IMR-90 (cell line): ENCODE data around the gene SHOX. TPM values are rescaled to one million over a fixed set of nuclear protein-coding genes. Genes with fewer than 3 reads are reported as not detected.

Source experiments
- ATAC-seq: fragments of 200-7000 bp; cut with Tn5 transposase; 2 replicates; pipeline ENCODE4 v1.9.1; 2020; ENCODE audit warnings: low read depth, mild to moderate bottlenecking, moderate library complexity
- BruUV-seq: library from RNA; stranded (reverse); fragments of 400-500 nt; replicated peaks from 2 replicates; lab custom pipeline; 2021; lab: Mats Ljungman, UMichigan
- CTCF ChIA-PET: fragments of 300-600 bp; formaldehyde crosslinking; extraction: SDS; loops from one replicate; lab custom pipeline; 2021; ENCODE audit warnings: antibody characterized with exemption; lab: Yijun Ruan, JAX
- POLR2A ChIA-PET: fragments of 300-600 bp; sonication (Branson Sonifier 250); formaldehyde crosslinking; loops from one replicate; lab custom pipeline; 2022; ENCODE audit warnings: antibody characterized with exemption; ENCODE audit not compliant: unreplicated experiment; lab: Charles Lee
- DNase-seq: peaks from one replicate; pipeline ENCODE4 v3.0.0; 2013
- H2AFZ ChIP-seq: replicated peaks from 2 replicates; pipeline ENCODE3; 2013; ENCODE audit warnings: low read length, mild to moderate bottlenecking; ENCODE audit not compliant: poor library complexity
- H2AK5ac ChIP-seq: 2 replicates; pipeline ENCODE4 v1.6.1; 2013; ENCODE audit warnings: low read depth, low read length, inconsistent platforms
- H2AK9ac ChIP-seq: replicated peaks from 2 replicates; pipeline ENCODE3; 2013; ENCODE audit warnings: mild to moderate bottlenecking, low read depth, low read length, moderate library complexity; ENCODE audit not compliant: poor library complexity
- H2BK120ac ChIP-seq: 2 replicates; pipeline ENCODE4 v1.6.1; 2013; ENCODE audit warnings: low read depth, low read length, inconsistent platforms
- H2BK15ac ChIP-seq: 3 replicates; pipeline ENCODE4 v1.6.1; 2013; ENCODE audit warnings: low read depth, low read length, inconsistent platforms
- H2BK20ac ChIP-seq: 2 replicates; pipeline ENCODE4 v1.6.1; 2013; ENCODE audit warnings: low read depth, mild to moderate bottlenecking, inconsistent platforms, low read length, moderate library complexity
- H2BK5ac ChIP-seq: 2 replicates; pipeline ENCODE4 v1.6.1; 2013; ENCODE audit warnings: mild to moderate bottlenecking, low read depth, low read length, inconsistent platforms; ENCODE audit not compliant: poor library complexity, severe bottlenecking
- H3K14ac ChIP-seq: replicated peaks from 2 replicates; pipeline ENCODE4 v1.6.1; 2013; ENCODE audit warnings: low read depth, low read length, inconsistent platforms
- H3K18ac ChIP-seq: 2 replicates; pipeline ENCODE4 v1.6.1; 2013; ENCODE audit warnings: low read depth, low read length, control low read depth
- H3K23ac ChIP-seq: 2 replicates; pipeline ENCODE4 v1.6.1; 2013; ENCODE audit warnings: low read depth, low read length, inconsistent platforms
- H3K27ac ChIP-seq: 2 replicates; pipeline ENCODE4 v1.5.1; 2013; ENCODE audit warnings: mild to moderate bottlenecking, control low read depth, low read length; ENCODE audit not compliant: insufficient read depth
- H3K27me3 ChIP-seq: 2 replicates; pipeline ENCODE4 v1.6.1; 2013; ENCODE audit warnings: low read length; ENCODE audit not compliant: control insufficient read depth, insufficient read depth
- H3K36me3 ChIP-seq: 2 replicates; pipeline ENCODE4 v1.6.1; 2013; ENCODE audit warnings: low read length, mixed read lengths; ENCODE audit not compliant: control insufficient read depth, insufficient read depth
- H3K4ac ChIP-seq: 2 replicates; pipeline ENCODE4 v1.6.1; 2013; ENCODE audit warnings: low read depth, low read length, inconsistent platforms
- H3K4me1 ChIP-seq: 2 replicates; pipeline ENCODE4 v1.6.1; 2013; ENCODE audit warnings: low read length, mixed read lengths; ENCODE audit not compliant: control insufficient read depth, insufficient read depth
- H3K4me2 ChIP-seq: 2 replicates; pipeline ENCODE4 v1.6.1; 2013; ENCODE audit warnings: low read depth, mild to moderate bottlenecking, control low read depth, low read length, moderate library complexity
- H3K4me3 ChIP-seq: 2 replicates; pipeline ENCODE4 v1.5.1; 2013; ENCODE audit warnings: low read depth, mild to moderate bottlenecking, control low read depth, low read length, moderate library complexity; ENCODE audit not compliant: insufficient read depth
- H3K56ac ChIP-seq: 2 replicates; pipeline ENCODE4 v1.6.1; 2013; ENCODE audit warnings: low read length, inconsistent platforms; ENCODE audit not compliant: insufficient read depth; ENCODE audit errors: extremely low read depth
- H3K79me1 ChIP-seq, 2 experiments: 2 replicates each; pipeline ENCODE4 v1.6.1; 2013; ENCODE audit warnings: low read length in 2 of 2, inconsistent platforms in 1 of 2, low read depth in 1 of 2
- H3K9ac ChIP-seq: 2 replicates; pipeline ENCODE4 v1.6.1; 2013; ENCODE audit warnings: low read depth, low read length, control low read depth
- H3K9me1 ChIP-seq: 2 replicates; pipeline ENCODE4 v1.6.1; 2013; ENCODE audit warnings: low read length, inconsistent platforms; ENCODE audit not compliant: insufficient read depth
- H3K9me3 ChIP-seq: 2 replicates; pipeline ENCODE4 v1.6.1; 2013; ENCODE audit warnings: low read length; ENCODE audit not compliant: control insufficient read depth, insufficient read depth
- H4K20me1 ChIP-seq: 2 replicates; pipeline ENCODE4 v1.6.1; 2013; ENCODE audit warnings: low read length, inconsistent platforms; ENCODE audit not compliant: insufficient read depth
- H4K5ac ChIP-seq: 2 replicates; pipeline ENCODE4 v1.6.1; 2013; ENCODE audit warnings: mild to moderate bottlenecking, low read depth, low read length, control low read depth
- H4K8ac ChIP-seq, 2 experiments: 2 replicates each; pipeline ENCODE4 v1.6.1; 2013; ENCODE audit warnings: low read depth in 2 of 2, low read length in 2 of 2, control low read depth in 1 of 2, inconsistent platforms in 1 of 2
- H4K91ac ChIP-seq: 2 replicates; pipeline ENCODE4 v1.6.1; 2013; ENCODE audit warnings: low read depth, low read length, inconsistent platforms; ENCODE audit not compliant: insufficient read depth
- BHLHE40 ChIP-seq: fragments of 150-350 bp; IDR thresholded peaks from 2 replicates; pipeline ENCODE4 v1.6.1; 2016; ENCODE audit warnings: mild to moderate bottlenecking, low read depth, low read length
- CEBPB ChIP-seq: IDR thresholded peaks from 2 replicates; pipeline ENCODE4 v1.6.1; 2012; ENCODE audit warnings: low read depth, low read length, improper control_type of control experiment
- CHD1 ChIP-seq: IDR thresholded peaks from 2 replicates; pipeline ENCODE4 v1.6.1; 2012; ENCODE audit warnings: low read depth, low read length, improper control_type of control experiment
- CTCF ChIP-seq: conservative IDR thresholded peaks from 2 replicates; pipeline ENCODE4 v1.5.1; 2012; ENCODE audit warnings: mild to moderate bottlenecking, low read depth, low read length, improper control_type of control experiment
- ELK1 ChIP-seq: fragments of 150-350 bp; IDR thresholded peaks from 2 replicates; pipeline ENCODE4 v1.6.1; 2016; ENCODE audit warnings: low read depth, mild to moderate bottlenecking, low read length, moderate library complexity, borderline replicate concordance
- FOS ChIP-seq: fragments of 150-350 bp; IDR thresholded peaks from 2 replicates; pipeline ENCODE4 v1.6.1; 2016; ENCODE audit warnings: low read depth, low read length
- MAFK ChIP-seq: IDR thresholded peaks from 2 replicates; pipeline ENCODE4 v1.6.1; 2012; ENCODE audit warnings: low read depth, low read length, improper control_type of control experiment
- MAZ ChIP-seq: IDR thresholded peaks from 2 replicates; pipeline ENCODE4 v1.6.1; 2012; ENCODE audit warnings: low read depth, mild to moderate bottlenecking, low read length, improper control_type of control experiment, moderate library complexity, borderline replicate concordance
- MXI1 ChIP-seq: IDR thresholded peaks from 2 replicates; pipeline ENCODE4 v1.6.1; 2012; ENCODE audit warnings: low read depth, mild to moderate bottlenecking, low read length, moderate library complexity, borderline replicate concordance
- NFE2L2 ChIP-seq: fragments of 150-350 bp; IDR thresholded peaks from 2 replicates; pipeline ENCODE4 v1.6.1; 2016; ENCODE audit warnings: low read depth, mild to moderate bottlenecking, low read length
- POLR2A ChIP-seq: IDR thresholded peaks from 2 replicates; pipeline ENCODE4 v1.6.1; 2012; ENCODE audit warnings: mild to moderate bottlenecking, low read depth, low read length
- RAD21 ChIP-seq: IDR thresholded peaks from 2 replicates; pipeline ENCODE4 v1.6.1; 2012; ENCODE audit warnings: low read length, improper control_type of control experiment
- RCOR1 ChIP-seq: IDR thresholded peaks from 2 replicates; pipeline ENCODE4 v1.6.1; 2012; ENCODE audit warnings: mild to moderate bottlenecking, low read length, improper control_type of control experiment; ENCODE audit not compliant: insufficient replicate concordance
- RFX5 ChIP-seq: IDR thresholded peaks from 2 replicates; pipeline ENCODE4 v1.8.0; 2012; ENCODE audit warnings: low read depth, mild to moderate bottlenecking, low read length, moderate library complexity
- SMC3 ChIP-seq: fragments of 150-350 bp; IDR thresholded peaks from 2 replicates; pipeline ENCODE4 v1.6.1; 2016; ENCODE audit warnings: low read depth, mild to moderate bottlenecking, antibody characterized with exemption, low read length, moderate library complexity
- USF2 ChIP-seq: fragments of 150-350 bp; IDR thresholded peaks from 2 replicates; pipeline ENCODE4 v1.6.1; 2017; ENCODE audit warnings: mild to moderate bottlenecking, antibody characterized with exemption, low read length, low read depth
- WGBS, 2 experiments: methylation state at CpG; one replicate each; pipeline versions ENCODE4 v1.1.5 to v1.1.7; 2013; ENCODE audit warnings: missing lambda C conversion rate in 2 of 2; ENCODE audit not compliant: insufficient read length in 1 of 2; ENCODE audit errors: extremely low coverage in 2 of 2; 5-methylcytosine and 5-hydroxymethylcytosine counted together
- dilution Hi-C: fragments of 300-500 bp; cut with HindIII; formaldehyde crosslinking; loops from one replicate; pipeline ENCODE4 v1.14.3; 2018; ENCODE audit warnings: low sequenced_read_pairs; ENCODE audit not compliant: unreplicated experiment
- in situ Hi-C: fragments of 300-500 bp; cut with MboI; formaldehyde crosslinking; loops from 3 replicates; pipeline ENCODE4 v1.14.3; 2019; ENCODE audit warnings: low sequenced_read_pairs, inconsistent platforms, mixed read lengths
- intact Hi-C: fragments of 100-400 bp; cut with micrococcal nuclease; formaldehyde crosslinking; loops from 2 replicates; pipeline ENCODE4 v1.10.0; 2022
- polyA plus RNA-seq, 3 experiments: library from polyadenylated mRNA; depleted of rRNA; stranded (reverse); fragments of >200 nt; gene quantifications; 2 replicates each; pipeline ENCODE4 v1.2.3, GENCODE V29; 2012; ENCODE audit warnings: low replicate concordance in 1 of 3
- total RNA-seq: library from RNA; depleted of rRNA; stranded (reverse); fragments of >200 nt; gene quantifications from 2 replicates; pipeline ENCODE4 v1.2.3, GENCODE V29; 2012

Gene SHOX
- total and polyA plus RNA-seq, 2 of the 4 experiments (the other 2 are of a cell fraction), result not detected

DNA sequence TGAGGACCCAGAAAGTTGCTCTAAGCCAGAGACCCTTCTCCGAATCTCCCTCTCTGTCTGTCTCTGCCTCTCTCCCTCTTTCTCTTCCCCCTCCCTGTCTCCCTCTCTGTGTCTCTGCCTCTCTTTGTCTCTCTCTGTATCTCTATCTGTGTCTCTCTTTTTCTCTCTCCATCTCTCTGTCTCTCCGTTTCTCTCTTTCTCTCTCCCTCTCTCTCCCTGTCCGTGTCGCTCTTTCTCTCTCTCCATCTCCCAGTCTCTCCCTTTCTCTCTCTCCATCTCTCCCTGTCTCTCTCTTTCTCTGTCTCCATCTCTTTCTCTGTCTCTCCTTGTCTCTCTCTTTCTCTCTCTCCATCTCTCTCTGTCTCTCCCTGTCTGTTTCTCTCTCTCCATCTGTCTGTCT lies 2.6 kb upstream of the SHOX start:
- H3K36me3 ChIP-seq, result no peaks in the 10 kb centered on the region
- H4K91ac ChIP-seq, result no peak overlapping the region
- intact Hi-C loops (no loop called here), in situ Hi-C loops (no loop called here), dilution Hi-C loops (no loop called here)
- H3K9me1 ChIP-seq, result no peaks in the 10 kb centered on the region
- no peak overlapping the region for H3K27ac ChIP-seq
- no peak overlapping the region for H2BK15ac ChIP-seq
- H3K27me3 ChIP-seq, result peaks cover 12% of the 10 kb centered on the region; the same call in 1 of the 2 replicates
- H3K9me3 ChIP-seq, result no peaks in the 10 kb centered on the region; the same call in 1 of the 2 replicates
- CTCF ChIA-PET, result no interaction called here
- H3K56ac ChIP-seq, result no peak overlapping the region
- no peak overlapping the region for H2BK20ac ChIP-seq
- H3K23ac ChIP-seq, result no peak overlapping the region
- H4K20me1 ChIP-seq, result no peaks in the 10 kb centered on the region
- no peak overlapping the region for H3K4ac ChIP-seq
- no peak overlapping the region for H2AK9ac ChIP-seq
- H3K79me1 ChIP-seq, result no peaks in the 10 kb centered on the region
- no peak for TF ChIP-seq CTCF
- no peak for TF ChIP-seq USF2
- TF ChIP-seq CEBPB, result no peak
- TF ChIP-seq FOS, result no peak
- TF ChIP-seq NFE2L2, result no peak
- TF ChIP-seq BHLHE40, result no peak
- no peak for TF ChIP-seq MAZ
- TF ChIP-seq RCOR1, result no peak
- TF ChIP-seq RAD21, result no peak
- no peak for TF ChIP-seq ELK1
- no peak for TF ChIP-seq SMC3
- TF ChIP-seq MAFK, result no peak
- TF ChIP-seq CHD1, result no peak
- TF ChIP-seq POLR2A, result no peak
- TF ChIP-seq MXI1, result no peak
- TF ChIP-seq RFX5, result no peak
- BruUV-seq, result no TSS peak
- ATAC-seq, result no peak
- no peak overlapping the region for H2BK5ac ChIP-seq
- no peaks in the 10 kb centered on the region for H3K4me1 ChIP-seq
- H4K8ac ChIP-seq, result no peak overlapping the region
- WGBS, 2 experiments, result 6% methylated on average over 4 of the region's 4 CpGs; no CpG with 5 or more reads in 1 of the 2 experiments
- no peak overlapping the region for H3K14ac ChIP-seq
- no peak for DNase-seq
- H3K4me3 ChIP-seq, result no peak overlapping the region
- POLR2A ChIA-PET, result no interaction called here
- no peak overlapping the region for H3K18ac ChIP-seq
- H4K5ac ChIP-seq, result no peak overlapping the region
- H2AK5ac ChIP-seq, result no peak overlapping the region
- H2BK120ac ChIP-seq, result no peak overlapping the region
- H2AFZ ChIP-seq, result no peak overlapping the region
- H3K9ac ChIP-seq, result no peak overlapping the region
- no peak overlapping the region for H3K4me2 ChIP-seq
